Measurements from ENCODE around the gene CCSER1. TPM values are rescaled to one million over a fixed set of nuclear protein-coding genes. Genes with fewer than 3 reads are reported as not detected.
"Not testable (repeated sequence)": the region's sequence is repeated elsewhere in the genome, so short reads cannot be mapped to it uniquely, and the experiment has no call there.

The CCSER1 gene
- total RNA-seq, 1 donor from 2014 or later, result 94.5 TPM

- DNase-seq (ENCODE audit: low spot score), result no peak
Observed at GRCh38 chr4:91147067-91147466, 1019.9 kb downstream of the CCSER1 start.

GRCh38 chr4:91154041-91154440 lies 1026.8 kb downstream of the CCSER1 start:
- DNase-seq (ENCODE audit: low spot score), result not testable (repeated sequence)

- not testable (repeated sequence) for DNase-seq (ENCODE audit: low spot score)
Observed at GRCh38 chr4:91167864-91168653, 1040.9 kb downstream of the CCSER1 start.

- no peak for DNase-seq (ENCODE audit: low spot score)
Observed at GRCh38 chr4:91170768-91171167, 1043.6 kb downstream of the CCSER1 start.

- DNase-seq (ENCODE audit: low spot score), result no peak
Observed at GRCh38 chr4:91171217-91171616, 1044.0 kb downstream of the CCSER1 start.

GRCh38 chr4:91185061-91185460 lies 1057.9 kb downstream of the CCSER1 start:
- not testable (repeated sequence) for DNase-seq (ENCODE audit: low spot score)

GRCh38 chr4:91198951-91199350 lies 1071.8 kb downstream of the CCSER1 start:
- DNase-seq (ENCODE audit: low spot score), result no peak

- DNase-seq (ENCODE audit: low spot score), result no peak
Observed at GRCh38 chr4:91207535-91207934, 1080.3 kb downstream of the CCSER1 start.

- no peak for DNase-seq (ENCODE audit: low spot score)
Observed at GRCh38 chr4:91212211-91212610, 1085.0 kb downstream of the CCSER1 start.

GRCh38 chr4:91217831-91218403 lies 1090.7 kb downstream of the CCSER1 start:
- DNase-seq (ENCODE audit: low spot score), result not testable (repeated sequence)

GRCh38 chr4:91220315-91220714 lies 1093.1 kb downstream of the CCSER1 start:
- DNase-seq (ENCODE audit: low spot score), result no peak

GRCh38 chr4:91222014-91222413 lies 1094.8 kb downstream of the CCSER1 start:
- no peak for DNase-seq (ENCODE audit: low spot score)

- DNase-seq (ENCODE audit: low spot score), result no peak
Observed at GRCh38 chr4:91226867-91227266, 1099.7 kb downstream of the CCSER1 start.

GRCh38 chr4:91228659-91229058 lies 1101.5 kb downstream of the CCSER1 start:
- no peak for DNase-seq (ENCODE audit: low spot score)

- no peak for DNase-seq (ENCODE audit: low spot score)
Observed at GRCh38 chr4:91233164-91233563, 1106.0 kb downstream of the CCSER1 start.

GRCh38 chr4:91243132-91243531 lies 1115.9 kb downstream of the CCSER1 start:
- DNase-seq (ENCODE audit: low spot score), result no peak

GRCh38 chr4:91256043-91256442 lies 1128.8 kb downstream of the CCSER1 start:
- no peak for DNase-seq (ENCODE audit: low spot score)

- no peak for DNase-seq (ENCODE audit: low spot score)
Observed at GRCh38 chr4:91256751-91257150, 1129.6 kb downstream of the CCSER1 start.

- DNase-seq (ENCODE audit: low spot score), result no peak
Observed at GRCh38 chr4:91257721-91258120, 1130.5 kb downstream of the CCSER1 start.

- DNase-seq (ENCODE audit: low spot score), result no peak
Observed at GRCh38 chr4:91258326-91258725, 1131.1 kb downstream of the CCSER1 start.

GRCh38 chr4:91267543-91267942 lies 1140.3 kb downstream of the CCSER1 start:
- DNase-seq (ENCODE audit: low spot score), result no peak

- DNase-seq (ENCODE audit: low spot score), result not testable (repeated sequence)
Observed at GRCh38 chr4:91268481-91268880, 1141.3 kb downstream of the CCSER1 start.

- no peak for DNase-seq (ENCODE audit: low spot score)
Observed at GRCh38 chr4:91268913-91269312, 1141.7 kb downstream of the CCSER1 start.

Data from ureter (tissue), 1 donor.